WERI-Rb-1 (cell line): Measurements from ENCODE around the gene LAPTM5.
"Not testable (repeated sequence)": the region's sequence is repeated elsewhere in the genome, so short reads cannot be mapped to it uniquely, and the experiment has no call there.

Experiments used
- DNase-seq: peaks from one replicate; pipeline ENCODE4 v3.0.0-alpha.2; 2020
- H3K27ac ChIP-seq: fragments of 250-450 bp; sonication (Bioruptor Pico); 2 replicates; pipeline ENCODE4 v1.5.1; 2020; ENCODE audit warnings: mild to moderate bottlenecking, moderate library complexity
- H3K27me3 ChIP-seq: fragments of 250-450 bp; sonication (Bioruptor Pico); 2 replicates; pipeline ENCODE4 v1.5.1; 2021; ENCODE audit warnings: mild to moderate bottlenecking, low read depth, moderate library complexity; ENCODE audit not compliant: insufficient read depth, severe bottlenecking
- H3K36me3 ChIP-seq: fragments of 250-450 bp; sonication (Bioruptor Pico); 2 replicates; pipeline ENCODE4 v1.5.1; 2020; ENCODE audit warnings: mild to moderate bottlenecking, moderate library complexity
- H3K4me3 ChIP-seq: 2 replicates; pipeline ENCODE4 v1.5.1; 2011; ENCODE audit warnings: low read depth, mild to moderate bottlenecking, control low read depth, low read length
- H3K9me3 ChIP-seq: fragments of 250-450 bp; sonication (Bioruptor Pico); 2 replicates; pipeline ENCODE4 v1.5.1; 2021; ENCODE audit warnings: mild to moderate bottlenecking, moderate library complexity; ENCODE audit not compliant: severe bottlenecking
- CTCF ChIP-seq: IDR thresholded peaks from 2 replicates; pipeline ENCODE4 v1.5.1; 2011; ENCODE audit warnings: low read depth, mild to moderate bottlenecking, control low read depth, inconsistent platforms, low read length

LAPTM5 gene

GRCh38 chr1:30692201-30692947 is 65.2 kb downstream of the LAPTM5 start:
- Histone ChIP-seq H3K27me3 (no peaks in the 10 kb centered on the region), H3K27ac (no peak overlapping the region), H3K9me3 (no peaks in the 10 kb centered on the region), H3K36me3 (no peaks in the 10 kb centered on the region), H3K4me3 (no peak overlapping the region)
- DNase-seq: peak; percentile 6
- TF ChIP-seq CTCF: no peak

DNA sequence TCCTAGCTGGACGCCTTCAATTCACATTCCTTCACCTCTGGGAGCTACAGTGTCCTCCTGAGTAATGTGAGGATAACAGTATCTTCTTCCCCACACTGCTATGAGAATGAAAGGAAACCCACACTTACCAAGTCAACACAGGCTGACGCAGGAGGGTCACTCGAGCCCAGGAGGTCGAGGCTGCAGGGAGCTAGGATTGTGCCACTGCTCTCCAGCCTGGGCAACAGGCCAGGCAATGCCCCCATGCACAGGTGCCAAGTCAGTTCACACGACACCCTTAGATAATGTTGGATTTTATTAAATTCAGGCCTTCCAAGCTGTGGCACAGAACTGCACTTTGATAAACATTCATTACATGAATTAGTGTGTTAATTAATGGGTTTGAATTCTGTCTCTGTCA is 66.1 kb downstream of the LAPTM5 start:
- peak; percentile 0 for DNase-seq
- H3K4me3 ChIP-seq: no peak overlapping the region
- no peak overlapping the region for H3K27ac ChIP-seq
- no peaks in the 10 kb centered on the region for H3K36me3 ChIP-seq
- TF ChIP-seq CTCF: no peak
- no peaks in the 10 kb centered on the region for H3K9me3 ChIP-seq
- no peaks in the 10 kb centered on the region for H3K27me3 ChIP-seq

- Histone ChIP-seq H3K4me3 (no peak overlapping the region), H3K27ac (peak overlapping the region; percentile 53), H3K36me3 (no peaks in the 10 kb centered on the region), H3K9me3 (no peaks in the 10 kb centered on the region), H3K27me3 (no peaks in the 10 kb centered on the region)
- no peak for TF ChIP-seq CTCF
- peak; percentile 11 for DNase-seq
These were observed 67.5 kb downstream of the LAPTM5 start for GRCh38 chr1:30689901-30690645.

- H3K4me3 ChIP-seq: no peak overlapping the region
- peak overlapping the region; percentile 53 for H3K27ac ChIP-seq
- no peak for TF ChIP-seq CTCF
- H3K27me3 ChIP-seq: no peaks in the 10 kb centered on the region
- DNase-seq: peak; percentile 10
- no peaks in the 10 kb centered on the region for H3K9me3 ChIP-seq
- no peaks in the 10 kb centered on the region for H3K36me3 ChIP-seq
These were observed 68.4 kb downstream of the LAPTM5 start for GRCh38 chr1:30688920-30689794.

GRCh38 chr1:30688516-30688915 is 69.1 kb downstream of the LAPTM5 start:
- not testable (repeated sequence) for H3K27me3 ChIP-seq, H3K27ac ChIP-seq
- DNase-seq: peak; percentile 4

GRCh38 chr1:30687886-30688285 is 69.7 kb downstream of the LAPTM5 start:
- DNase-seq: peak; percentile 2
- Histone ChIP-seq H3K27ac (no peak overlapping the region), H3K4me3 (no peak overlapping the region), H3K9me3 (no peaks in the 10 kb centered on the region), H3K27me3 (no peaks in the 10 kb centered on the region), H3K36me3 (no peaks in the 10 kb centered on the region)
- TF ChIP-seq CTCF: no peak

More at GRCh38 chr1:30688516-30688915, 69.1 kb downstream of the LAPTM5 start:
- H3K9me3 ChIP-seq, H3K4me3 ChIP-seq, H3K36me3 ChIP-seq: not testable (repeated sequence)
